Left ventricle myocardium inferior (tissue), 1 donor: Measurements from ENCODE around the gene NCAM2. TPM values are rescaled to one million over a fixed set of nuclear protein-coding genes. Genes with fewer than 3 reads are reported as not detected.

ENCODE experiments used
- DNase-seq: peaks from one replicate; pipeline ENCODE4 v3.0.0-alpha.2; 2020
- H3K27ac ChIP-seq: fragments of 200-600 bp; replicated peaks from 2 replicates; pipeline ENCODE4 v1.8.0; 2021
- H3K27me3 ChIP-seq: fragments of 200-600 bp; 2 replicates; pipeline ENCODE4 v1.8.0; 2021; ENCODE audit warnings: low read depth
- H3K36me3 ChIP-seq: fragments of 200-600 bp; 2 replicates; pipeline ENCODE4 v1.8.0; 2021
- H3K4me1 ChIP-seq: fragments of 200-600 bp; 2 replicates; pipeline ENCODE4 v1.8.0; 2021
- H3K4me3 ChIP-seq: fragments of 200-600 bp; 2 replicates; pipeline ENCODE4 v1.8.0; 2021; ENCODE audit warnings: mild to moderate bottlenecking, moderate library complexity
- H3K9me3 ChIP-seq: fragments of 200-600 bp; replicated peaks from 2 replicates; pipeline ENCODE4 v1.8.0; 2021
- intact Hi-C: fragments of 100-400 bp; cut with micrococcal nuclease; formaldehyde crosslinking; loops from one replicate; pipeline ENCODE4 v1.11.0; 2022
- total RNA-seq: library from RNA; stranded (reverse); fragmentation: NEBNext Ultra II Directional; extraction: Animal tissue kit (Norgen Biotek cat#: 25700); gene quantifications from one replicate; pipeline ENCODE4 v1.2.1, GENCODE V29; 2021
- TF ChIP-seq, protein P1 (sequence below): fragments of 200-600 bp; IDR thresholded peaks from 2 replicates; pipeline ENCODE4 v1.8.0; 2021; ENCODE audit warnings: antibody characterized with exemption, mild to moderate bottlenecking, borderline replicate concordance
- donor health status: DM: no; HTN: yes; CAD: no; lungs with severe emphysema.

NCAM2 gene
- total RNA-seq, 1 donor from 2014 or later: 4.4 TPM

DNA sequence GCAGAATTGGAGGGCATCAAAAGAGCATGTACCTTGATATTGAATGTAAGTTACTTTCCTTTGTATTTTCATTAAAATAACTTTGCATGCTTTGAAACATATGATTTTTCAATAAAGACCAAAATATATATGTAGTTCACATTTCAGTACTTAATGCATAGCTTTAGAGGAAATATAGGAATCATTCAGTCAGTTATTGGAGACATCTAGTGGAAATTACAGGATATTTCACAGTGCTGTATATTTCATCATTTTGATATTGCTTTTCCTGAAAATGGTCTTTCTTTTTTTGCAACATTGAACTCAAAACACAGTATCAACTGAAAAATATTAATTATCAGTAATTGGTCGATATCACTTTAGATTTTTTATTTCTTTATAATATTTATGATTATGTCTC lies 375.8 kb downstream of the NCAM2 start:
- TF ChIP-seq, protein P1, sequence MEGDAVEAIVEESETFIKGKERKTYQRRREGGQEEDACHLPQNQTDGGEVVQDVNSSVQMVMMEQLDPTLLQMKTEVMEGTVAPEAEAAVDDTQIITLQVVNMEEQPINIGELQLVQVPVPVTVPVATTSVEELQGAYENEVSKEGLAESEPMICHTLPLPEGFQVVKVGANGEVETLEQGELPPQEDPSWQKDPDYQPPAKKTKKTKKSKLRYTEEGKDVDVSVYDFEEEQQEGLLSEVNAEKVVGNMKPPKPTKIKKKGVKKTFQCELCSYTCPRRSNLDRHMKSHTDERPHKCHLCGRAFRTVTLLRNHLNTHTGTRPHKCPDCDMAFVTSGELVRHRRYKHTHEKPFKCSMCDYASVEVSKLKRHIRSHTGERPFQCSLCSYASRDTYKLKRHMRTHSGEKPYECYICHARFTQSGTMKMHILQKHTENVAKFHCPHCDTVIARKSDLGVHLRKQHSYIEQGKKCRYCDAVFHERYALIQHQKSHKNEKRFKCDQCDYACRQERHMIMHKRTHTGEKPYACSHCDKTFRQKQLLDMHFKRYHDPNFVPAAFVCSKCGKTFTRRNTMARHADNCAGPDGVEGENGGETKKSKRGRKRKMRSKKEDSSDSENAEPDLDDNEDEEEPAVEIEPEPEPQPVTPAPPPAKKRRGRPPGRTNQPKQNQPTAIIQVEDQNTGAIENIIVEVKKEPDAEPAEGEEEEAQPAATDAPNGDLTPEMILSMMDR: no peak
- intact Hi-C loops: no loop called here
- Histone ChIP-seq H3K36me3 (no peaks in the 10 kb centered on the region), H3K4me3 (no peak overlapping the region), H3K27ac (no peak overlapping the region), H3K4me1 (no peaks in the 10 kb centered on the region), H3K9me3 (no peaks in the 10 kb centered on the region), H3K27me3 (no peaks in the 10 kb centered on the region)
- no peak for DNase-seq

DNA sequence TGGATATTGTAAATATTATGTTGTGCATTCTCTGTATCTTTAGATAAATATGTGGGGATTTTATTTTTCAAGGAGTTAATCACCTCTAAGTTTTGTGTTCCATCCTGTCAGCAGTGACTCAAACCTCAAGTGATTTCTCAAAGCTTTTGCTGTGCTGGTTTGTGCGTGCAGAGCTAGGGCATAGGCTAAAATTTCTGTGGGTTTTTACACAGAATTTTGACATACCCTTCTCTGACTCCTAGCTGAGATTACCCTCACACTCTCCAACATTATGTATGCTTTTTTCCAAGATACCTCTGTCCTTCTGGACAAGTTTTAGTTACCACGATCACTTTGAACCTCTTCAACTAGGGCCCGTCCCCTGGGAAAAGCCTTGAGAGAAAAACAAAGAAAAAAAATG lies 384.9 kb downstream of the NCAM2 start:
- Histone ChIP-seq H3K4me3 (no peak overlapping the region), H3K27me3 (no peaks in the 10 kb centered on the region), H3K9me3 (no peaks in the 10 kb centered on the region), H3K27ac (peak overlapping the region; percentile 2), H3K4me1 (no peaks in the 10 kb centered on the region), H3K36me3 (no peaks in the 10 kb centered on the region)
- intact Hi-C loops: no loop called here
- DNase-seq: no peak
- TF ChIP-seq, protein P1: no peak

DNA sequence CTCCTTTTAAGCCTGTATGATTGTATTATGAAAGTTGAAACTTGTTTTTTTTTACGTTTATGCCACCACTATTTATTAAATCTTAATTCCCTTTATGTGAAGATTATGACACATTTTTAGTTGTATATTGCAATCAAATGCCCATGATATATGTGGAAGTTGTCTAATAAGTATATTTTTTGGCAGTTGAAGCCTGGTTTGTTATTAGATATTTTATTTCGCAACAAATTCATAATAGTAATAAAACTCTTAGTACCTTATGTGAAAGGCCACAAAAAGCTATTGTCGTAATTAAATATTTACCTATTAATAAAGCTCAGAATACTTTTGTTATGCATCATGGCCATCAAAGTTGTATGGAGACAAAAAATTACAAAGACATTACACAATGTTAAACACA lies 386.8 kb downstream of the NCAM2 start:
- DNase-seq: no peak
- no peak overlapping the region for H3K27ac ChIP-seq
- peaks cover 4% of the 10 kb centered on the region for H3K9me3 ChIP-seq
- H3K27me3 ChIP-seq: no peaks in the 10 kb centered on the region
- TF ChIP-seq, protein P1: no peak
- no peak overlapping the region for H3K4me3 ChIP-seq
- intact Hi-C loops: no loop called here
- no peaks in the 10 kb centered on the region for H3K36me3 ChIP-seq
- no peaks in the 10 kb centered on the region for H3K4me1 ChIP-seq

DNA sequence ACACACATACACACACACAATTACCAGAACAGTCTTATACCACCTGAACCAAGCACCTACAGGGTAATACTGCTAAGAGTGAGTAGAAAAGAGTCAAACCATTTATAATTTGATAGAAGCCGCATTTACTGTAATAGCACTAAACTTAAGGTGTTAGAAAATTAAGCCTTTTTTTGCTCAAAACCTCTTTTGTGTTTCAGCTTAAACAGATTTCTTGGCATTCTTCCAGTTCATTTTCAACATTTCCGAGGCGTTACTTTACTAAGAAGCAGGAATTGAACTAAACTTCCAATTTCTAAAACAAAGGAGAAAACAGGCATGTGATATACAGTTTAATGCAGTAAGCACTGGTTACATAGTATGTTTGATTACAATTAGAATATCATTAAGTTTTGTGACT lies 387.2 kb downstream of the NCAM2 start:
- H3K4me3 ChIP-seq: no peak overlapping the region
- no peak for DNase-seq
- H3K4me1 ChIP-seq: no peaks in the 10 kb centered on the region
- H3K9me3 ChIP-seq: peaks cover 4% of the 10 kb centered on the region
- H3K27ac ChIP-seq: no peak overlapping the region
- TF ChIP-seq, protein P1: no peak
- no peaks in the 10 kb centered on the region for H3K27me3 ChIP-seq
- intact Hi-C loops: no loop called here
- no peaks in the 10 kb centered on the region for H3K36me3 ChIP-seq

DNA sequence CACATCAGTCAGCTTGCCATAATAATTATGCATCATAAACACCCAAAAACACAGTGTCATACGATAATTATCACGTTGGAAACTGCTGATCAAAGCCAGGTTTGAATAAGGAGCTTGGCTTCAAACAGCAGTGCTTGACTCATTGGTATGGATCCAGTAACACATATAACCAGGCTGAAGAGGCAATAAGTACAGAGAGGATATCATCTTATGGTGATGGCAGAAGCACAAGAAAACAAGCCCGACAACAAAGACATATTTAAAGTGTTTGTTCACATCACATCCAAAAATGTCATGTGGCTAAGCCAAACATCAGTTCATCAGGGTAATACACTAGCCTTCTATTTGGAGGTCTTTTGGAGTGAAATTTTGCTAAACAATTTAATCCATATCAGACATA lies 389.7 kb downstream of the NCAM2 start:
- no peak overlapping the region for H3K27ac ChIP-seq
- peaks cover 16% of the 10 kb centered on the region for H3K9me3 ChIP-seq
- TF ChIP-seq, protein P1: no peak
- no peak overlapping the region for H3K4me3 ChIP-seq
- no peaks in the 10 kb centered on the region for H3K36me3 ChIP-seq
- intact Hi-C loops: no loop called here
- DNase-seq: no peak
- no peaks in the 10 kb centered on the region for H3K4me1 ChIP-seq
- H3K27me3 ChIP-seq: no peaks in the 10 kb centered on the region

DNA sequence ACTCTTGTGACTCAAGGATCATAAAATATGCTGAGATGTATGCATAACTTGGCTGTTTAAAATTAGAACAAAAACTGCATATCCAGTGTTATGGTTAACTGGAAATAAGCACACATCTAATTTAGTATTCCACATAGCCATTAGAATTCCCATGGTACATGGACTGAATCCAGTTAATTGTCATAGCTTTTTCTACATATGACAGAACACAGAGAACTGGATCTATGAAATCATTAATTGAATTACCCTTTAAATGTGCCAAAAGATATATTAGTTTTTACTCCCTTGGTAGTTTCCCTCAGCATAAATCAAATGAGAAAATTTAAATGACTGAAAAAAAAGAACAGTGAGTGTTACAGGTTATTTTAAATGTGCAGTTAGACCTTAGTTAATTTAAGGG lies 395.9 kb downstream of the NCAM2 start:
- Histone ChIP-seq H3K9me3 (peaks cover 67% of the 10 kb centered on the region), H3K4me1 (no peaks in the 10 kb centered on the region), H3K4me3 (no peak overlapping the region), H3K27ac (no peak overlapping the region), H3K27me3 (no peaks in the 10 kb centered on the region), H3K36me3 (no peaks in the 10 kb centered on the region)
- DNase-seq: no peak
- intact Hi-C loops: no loop called here
- TF ChIP-seq, protein P1: no peak
